ENCODE data around the gene EPB41L1.

The EPB41L1 gene

DNA sequence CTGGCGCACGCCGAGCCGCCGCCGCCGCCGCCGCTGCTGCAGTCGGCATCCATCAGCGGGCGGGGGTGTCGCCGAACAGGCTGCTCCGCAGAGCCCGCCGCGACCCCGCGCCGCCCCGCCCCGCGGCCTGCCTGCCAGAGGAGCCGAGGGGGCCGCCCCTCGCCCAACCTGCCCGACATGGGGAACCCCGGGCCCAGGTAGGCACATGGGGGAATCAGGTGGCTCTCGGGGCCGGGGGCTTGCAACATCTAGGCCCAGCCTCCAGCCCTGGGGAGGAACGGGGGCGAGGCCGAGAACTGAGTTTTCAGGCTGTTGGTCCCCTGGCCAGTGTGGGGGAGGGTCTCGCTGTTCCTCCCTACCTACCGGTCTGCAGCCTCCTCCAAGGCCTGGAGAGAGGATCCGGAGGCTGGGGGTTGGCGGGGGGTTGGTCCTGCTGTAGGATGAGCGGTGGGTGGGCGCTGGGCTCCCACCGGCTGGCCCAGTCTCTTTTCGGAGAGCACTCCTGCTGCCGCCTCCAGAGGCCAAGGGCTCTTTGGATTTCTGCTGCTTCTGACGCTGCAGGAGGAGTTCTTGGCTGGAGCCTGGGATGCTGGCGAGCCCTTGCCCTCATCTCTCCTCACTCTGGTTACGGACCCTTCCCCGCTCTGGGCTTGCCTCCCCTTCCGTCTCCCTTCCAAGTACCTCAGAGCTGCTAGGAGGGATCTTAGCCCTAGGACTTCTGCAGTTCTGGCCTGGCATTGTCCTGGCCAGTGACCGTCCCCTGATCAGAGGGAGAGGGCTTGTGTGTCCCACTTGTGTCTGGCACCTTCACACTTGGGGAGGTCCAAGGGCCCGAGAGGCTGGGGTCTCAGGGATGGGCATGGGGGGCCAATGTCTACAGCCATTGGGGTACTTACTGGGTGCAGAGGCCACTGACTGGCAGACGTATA lies at the start of gene EPB41L1:
TSS of gene EPB41L1 (plus strand) at position 41 of the 929 bp plus-strand sequence. CDS start 19,038 bp downstream, outside the sequence.
- no peak for DNase-seq

DNA sequence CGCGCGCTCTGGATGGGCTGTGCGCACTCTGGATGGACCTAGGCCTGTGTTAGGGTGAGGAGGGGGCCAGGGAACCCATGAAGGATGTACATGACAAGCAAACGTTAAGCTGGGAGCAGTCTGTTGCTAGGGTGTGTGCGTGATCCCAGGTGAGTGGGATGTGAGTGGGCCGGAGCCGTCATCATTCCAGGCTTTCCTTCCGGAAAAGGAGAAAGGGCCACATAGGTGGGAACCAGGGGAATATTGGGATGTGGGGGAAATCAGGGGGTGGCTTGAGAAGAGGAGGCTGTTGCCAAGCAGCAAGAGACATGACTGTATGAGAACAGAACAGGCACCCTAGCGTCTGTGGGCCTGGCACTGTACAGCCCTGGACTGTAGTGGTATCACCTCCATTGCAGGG lies 49.7 kb upstream of the EPB41L1 start:
- no peak for DNase-seq

DNA sequence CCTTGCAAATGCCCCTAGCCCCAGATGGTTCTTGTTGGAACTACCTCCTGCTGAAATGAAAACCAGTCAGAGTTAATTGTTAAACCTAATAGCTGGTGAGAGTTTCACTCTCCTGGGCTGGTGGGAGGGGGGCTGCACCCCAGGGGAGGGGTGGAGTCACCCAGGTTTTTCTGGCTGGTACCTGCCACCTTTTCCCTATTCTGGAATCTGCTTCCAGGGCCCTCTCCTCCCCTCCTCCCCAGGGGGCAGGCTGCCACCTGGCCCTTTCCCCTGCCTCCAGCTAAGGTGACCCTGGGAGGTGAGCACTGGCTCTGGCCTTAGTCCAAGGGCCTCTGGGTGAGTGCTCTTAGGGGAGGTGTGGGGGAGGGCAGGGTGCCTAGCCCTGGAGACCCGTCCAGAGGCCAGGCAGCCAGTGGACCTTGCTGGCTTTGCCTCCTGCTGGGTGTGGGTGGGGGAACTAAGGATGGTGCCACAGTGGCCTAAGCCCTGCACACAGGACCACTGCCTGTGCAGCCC lies 48.8 kb upstream of the EPB41L1 start:
- DNase-seq = no peak

DNA sequence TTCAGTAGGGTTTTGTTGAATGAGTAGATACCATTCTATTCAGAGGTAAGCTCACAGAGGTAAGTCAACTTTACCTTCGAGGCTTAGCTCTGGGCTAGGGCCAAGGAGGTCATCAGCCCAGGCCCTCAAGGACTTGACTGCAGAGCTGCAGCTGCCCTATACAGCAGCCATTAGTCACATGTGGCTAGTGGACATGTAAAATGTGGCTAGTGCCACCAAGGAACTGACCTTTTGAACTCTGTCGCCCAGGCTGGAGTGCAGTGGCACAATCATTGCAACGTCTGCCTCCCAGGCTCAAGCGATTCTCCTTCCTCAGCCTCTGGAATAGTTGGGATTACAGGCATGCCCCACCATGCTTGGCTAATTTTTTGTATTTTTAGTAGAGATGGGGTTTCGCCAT lies 47.9 kb upstream of the EPB41L1 start:
- DNase-seq = no peak

DNA sequence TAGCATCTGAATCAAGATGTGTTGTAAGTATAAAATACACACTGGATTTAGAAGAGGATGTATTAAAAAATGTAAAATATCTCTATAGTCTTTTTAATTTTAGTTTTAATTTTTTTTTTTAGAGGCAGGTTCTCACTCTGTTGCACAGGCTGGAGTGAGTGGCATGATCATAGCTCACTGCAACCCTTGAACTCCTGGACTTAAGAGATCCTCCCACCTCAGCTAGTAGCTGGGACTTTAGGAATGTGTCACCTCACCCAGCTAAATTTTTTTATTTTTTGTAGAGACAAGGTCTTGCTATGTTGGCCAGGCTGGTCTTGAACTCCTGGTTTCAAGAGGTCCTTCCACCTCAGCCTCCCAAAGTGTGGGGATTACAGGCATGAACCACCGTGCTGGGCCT lies 46.7 kb upstream of the EPB41L1 start:
- DNase-seq = no peak

DNA sequence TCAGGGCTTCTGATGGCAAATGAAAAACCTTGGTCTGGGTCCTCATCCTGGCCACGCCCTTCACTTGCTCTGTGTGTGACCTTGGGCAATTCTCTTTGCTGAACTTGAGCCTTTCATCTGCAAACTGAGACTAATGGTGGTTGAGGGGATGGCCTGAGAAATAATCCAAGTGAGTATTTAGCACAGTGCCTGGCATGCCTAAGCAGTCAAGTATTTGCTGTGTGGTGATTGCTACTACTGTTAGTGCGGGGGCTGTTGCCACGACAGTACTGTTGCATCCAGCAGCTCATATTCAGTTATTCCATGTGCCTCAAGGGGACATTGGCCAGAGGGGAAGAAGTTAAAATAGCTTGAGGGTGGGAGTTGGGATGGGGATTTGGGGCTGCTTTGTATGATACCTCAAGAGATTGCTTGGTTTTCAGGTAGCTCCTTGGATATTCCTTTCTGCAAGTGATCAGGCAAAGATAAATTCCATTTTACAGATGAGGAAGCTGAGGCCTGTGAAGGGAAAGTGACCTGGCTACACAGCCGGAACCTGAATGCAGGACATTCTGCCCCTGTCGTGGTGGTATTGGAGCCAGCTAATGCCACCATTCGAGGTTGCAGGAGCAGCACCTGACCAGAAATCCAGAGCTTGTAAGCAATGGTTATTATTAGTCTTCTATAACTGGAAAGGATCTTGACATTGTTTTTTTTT lies 45.1 kb upstream of the EPB41L1 start:
- no peak for DNase-seq

DNA sequence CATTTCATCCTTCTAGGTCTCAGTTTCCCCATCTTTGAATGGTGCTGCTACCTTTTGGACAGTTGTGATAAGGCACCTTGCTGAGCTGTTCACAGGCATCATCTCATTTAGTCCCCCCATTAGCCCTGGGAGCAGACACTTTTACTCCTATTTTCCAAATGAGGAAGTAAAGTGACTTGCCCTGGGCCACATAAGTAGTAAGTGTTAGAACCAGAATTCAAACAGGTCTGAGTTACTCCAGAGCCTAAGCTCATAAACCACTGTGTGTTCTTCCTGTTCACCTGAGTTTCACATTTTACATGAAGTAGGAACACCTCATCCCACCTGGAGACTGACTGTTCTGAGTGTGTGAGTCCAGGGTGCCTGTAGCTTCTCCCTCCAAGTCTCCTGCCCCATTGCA lies 43.5 kb upstream of the EPB41L1 start:
- DNase-seq = no peak

DNA sequence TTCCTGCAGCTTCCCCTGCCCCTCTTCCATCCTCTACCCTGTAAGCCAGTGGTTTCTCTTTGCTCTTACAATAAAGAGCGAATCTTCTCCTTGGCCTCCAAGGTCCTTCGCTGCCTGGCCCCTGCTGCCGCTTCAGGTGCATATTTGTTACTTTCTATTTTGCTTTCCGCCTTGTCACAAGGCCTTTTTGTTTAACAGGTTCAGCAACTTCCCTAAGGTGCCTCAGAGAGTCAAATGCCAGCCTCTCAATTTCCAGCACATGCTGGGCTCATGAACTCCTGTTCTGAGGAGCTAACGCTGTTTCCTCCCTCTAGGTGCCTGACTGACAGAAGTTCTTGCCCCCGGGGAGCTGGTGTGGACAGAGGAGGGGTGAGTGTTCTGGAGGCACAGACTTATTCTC lies 42.4 kb upstream of the EPB41L1 start:
- no peak for DNase-seq

DNA sequence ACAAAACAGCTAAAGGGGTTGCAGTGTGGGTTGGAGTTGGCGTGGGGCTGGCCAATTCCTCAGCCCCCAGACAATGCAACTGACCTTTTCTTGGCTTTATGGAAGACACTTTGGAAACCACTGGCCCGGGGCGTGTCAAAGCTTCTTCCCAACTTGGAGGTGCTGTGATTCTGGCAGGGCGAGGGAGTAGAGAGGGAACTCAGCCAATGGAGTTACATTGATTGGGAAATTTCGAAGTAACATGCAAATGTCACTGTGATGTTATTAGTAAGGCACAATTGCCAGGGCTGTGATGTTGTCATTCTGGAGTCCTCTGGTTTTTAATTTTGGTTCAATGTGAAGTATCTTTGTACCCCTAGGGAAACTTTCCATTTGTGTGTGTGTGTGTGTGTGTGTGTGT lies 41.5 kb upstream of the EPB41L1 start:
- DNase-seq = no peak

DNA sequence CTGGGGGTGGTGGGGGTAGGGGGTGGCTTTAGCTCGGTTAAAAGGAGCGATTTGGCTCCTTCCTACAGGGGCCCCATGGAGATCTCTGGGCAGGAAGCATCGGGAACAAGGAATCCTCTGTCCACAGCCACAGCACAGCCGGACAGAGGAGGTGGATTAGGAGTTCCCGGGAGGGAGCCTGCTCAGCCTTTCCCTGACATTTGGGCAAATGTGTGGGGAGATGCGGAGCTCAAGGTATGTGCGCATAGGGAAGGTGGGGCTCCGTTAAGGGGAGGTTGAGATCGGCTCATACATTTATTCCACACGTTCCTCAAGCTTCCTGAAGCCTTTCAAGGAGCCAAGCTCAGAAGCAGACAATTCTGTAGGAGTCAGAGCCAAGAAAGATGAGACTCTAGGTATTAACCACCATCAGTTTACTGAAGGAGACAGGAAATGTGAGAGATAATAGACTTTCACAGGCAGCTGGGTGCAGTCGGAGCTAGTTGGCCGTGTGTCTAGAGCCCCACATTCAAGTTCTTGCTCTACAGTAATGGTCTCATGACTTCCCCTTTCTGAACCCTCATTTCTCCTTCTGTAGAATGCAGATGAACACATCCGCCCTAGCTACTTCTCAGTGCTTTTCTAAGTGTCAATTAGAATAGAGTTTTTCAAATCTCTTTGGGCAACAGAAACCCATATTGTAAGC lies 40.8 kb upstream of the EPB41L1 start:
- DNase-seq = no peak

DNA sequence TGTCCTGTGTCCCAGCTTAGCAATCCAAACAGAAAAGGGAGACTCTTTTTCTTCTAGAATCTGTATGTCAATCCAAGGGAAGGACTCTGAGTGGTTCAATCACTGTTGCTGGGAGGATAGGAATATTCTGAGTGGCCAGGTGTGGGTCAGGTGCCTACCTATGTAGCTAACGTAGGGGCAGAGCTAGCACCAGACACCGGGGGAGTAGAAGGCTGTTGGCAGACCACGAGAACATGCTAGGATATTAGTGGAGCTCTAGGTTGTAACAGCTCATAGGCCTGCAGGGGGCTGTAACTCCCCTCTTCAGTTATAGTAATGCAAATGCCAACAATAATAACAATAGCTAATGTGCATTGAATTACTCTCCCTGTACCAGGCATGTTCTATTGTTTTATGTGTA lies 39.8 kb upstream of the EPB41L1 start:
- DNase-seq = no peak

DNA sequence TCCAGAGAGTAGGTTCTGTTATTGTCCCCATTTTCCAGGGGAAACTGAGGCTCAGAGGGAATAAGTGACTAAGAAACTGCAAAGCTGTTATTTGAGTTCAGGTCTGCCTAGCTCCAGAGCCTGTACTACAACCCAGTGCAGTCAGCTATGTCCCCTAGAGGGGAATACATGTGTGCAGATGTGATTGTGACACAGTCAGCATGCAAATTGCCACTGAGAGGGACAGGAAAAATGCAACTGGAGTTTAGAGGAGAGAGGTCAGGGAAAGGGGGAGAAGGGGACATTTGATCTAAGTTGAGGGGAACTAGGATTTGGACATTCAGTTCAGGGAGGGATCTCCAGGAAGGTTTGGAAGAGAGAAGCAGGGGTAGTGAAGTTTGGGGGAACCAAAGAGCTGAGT lies 38.6 kb upstream of the EPB41L1 start:
- no peak for DNase-seq

DNA sequence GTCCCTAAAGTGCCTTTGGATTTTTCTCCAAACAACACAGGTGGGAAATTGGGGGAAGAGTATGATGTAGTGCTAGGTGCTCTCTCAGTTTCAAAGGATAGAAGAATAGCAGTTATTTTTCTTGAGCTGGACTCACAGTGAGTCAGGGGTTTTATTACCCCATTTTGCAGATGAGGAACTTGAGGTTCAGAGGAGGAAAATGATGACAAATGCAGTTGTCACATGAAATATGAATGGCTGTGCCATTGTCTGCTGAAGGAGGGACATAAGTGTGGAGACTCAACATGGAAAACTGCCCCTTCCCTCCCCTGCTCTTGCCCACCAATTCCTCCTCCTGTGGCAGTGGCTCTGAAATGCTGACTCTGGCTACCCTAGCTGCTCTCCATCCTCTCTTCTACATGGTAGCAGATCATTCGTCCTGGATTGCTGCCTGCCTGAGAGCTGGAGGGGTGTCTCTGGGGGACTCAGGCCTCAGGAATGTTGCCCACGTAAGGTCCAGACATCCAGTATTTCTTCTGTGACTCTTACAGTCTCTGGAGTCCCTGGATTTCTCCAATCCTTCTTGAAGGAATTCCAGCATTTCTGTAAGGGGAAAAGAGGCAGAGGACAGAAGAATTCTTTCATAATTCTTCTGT lies 37.6 kb upstream of the EPB41L1 start:
- DNase-seq = no peak

DNA sequence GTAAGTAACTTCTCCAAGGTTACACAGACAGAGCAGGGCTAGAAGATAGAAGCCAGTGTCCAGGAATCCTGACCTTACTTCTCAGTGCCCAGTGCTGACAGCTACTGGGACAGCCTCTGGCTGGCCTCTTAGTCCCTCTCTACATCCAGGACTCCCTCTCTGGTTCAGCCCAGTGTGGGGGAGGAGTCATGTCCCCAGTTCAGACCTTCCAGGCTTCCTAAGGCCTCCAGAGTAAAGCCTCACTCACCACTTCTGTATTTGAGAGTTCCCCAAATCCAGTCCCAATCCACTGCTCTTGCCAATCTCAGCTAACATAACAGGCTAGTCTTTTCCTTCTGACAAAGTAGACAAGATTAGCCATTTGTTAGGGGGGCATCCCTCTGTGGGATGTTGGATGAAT lies 36.9 kb upstream of the EPB41L1 start:
- no peak for DNase-seq

DNA sequence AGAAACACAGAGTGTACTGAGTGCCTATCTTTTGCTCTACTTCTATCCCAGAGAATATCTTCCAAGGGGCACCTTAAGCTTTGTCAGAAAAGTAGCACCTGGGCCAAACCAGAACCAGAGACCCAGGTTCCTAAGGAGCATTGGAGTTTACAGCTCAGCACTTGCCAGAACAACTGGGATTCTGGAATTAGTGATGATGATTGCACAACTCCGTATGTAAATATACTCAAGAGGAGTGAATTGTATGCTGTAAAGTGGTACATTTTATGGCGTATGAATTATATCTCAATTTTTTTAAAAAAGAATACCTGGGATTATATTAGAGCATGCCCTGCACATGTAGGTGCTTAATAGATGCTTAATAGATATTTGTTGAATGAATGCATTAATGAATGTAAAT lies 36.2 kb upstream of the EPB41L1 start:
- no peak for DNase-seq

DNA sequence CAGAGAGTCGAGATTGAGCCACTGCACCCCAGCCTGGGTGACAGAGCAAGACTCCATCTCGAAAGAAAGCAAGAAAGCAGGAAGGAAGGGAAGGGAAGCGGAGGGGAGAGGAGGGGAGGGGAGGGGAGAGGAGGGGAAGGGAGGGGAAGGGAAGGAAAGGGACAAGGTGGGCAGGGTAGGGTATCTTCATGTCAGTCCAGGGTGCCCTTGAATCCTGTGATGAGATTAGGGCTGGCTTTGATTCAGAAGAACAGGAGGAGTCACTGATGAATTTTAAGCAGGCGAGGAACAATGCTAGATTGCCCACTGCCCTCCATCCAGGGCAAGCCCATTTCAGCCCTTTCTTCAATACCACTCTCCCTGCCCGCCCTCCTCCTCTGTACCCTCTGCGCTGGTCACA lies 35.0 kb upstream of the EPB41L1 start:
- DNase-seq = no peak

DNA sequence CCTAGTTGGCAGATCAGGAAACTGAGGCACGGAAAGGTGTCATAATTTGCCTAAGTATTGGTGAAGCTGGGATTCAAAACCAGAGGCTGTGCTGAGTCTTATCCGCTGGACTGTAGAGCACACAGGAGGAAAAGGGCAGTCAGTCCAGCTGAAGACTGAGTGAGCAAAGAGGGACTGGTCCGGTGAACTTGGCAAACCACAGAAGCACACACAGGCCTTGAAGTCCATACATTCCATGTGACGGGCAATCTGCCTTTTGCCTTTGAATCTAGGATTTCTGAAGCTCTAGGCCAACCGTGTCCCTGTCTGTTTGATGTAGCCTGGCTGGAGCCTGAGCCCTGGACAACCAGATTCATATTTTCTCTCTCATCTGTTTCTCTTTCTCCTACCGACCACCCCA lies 34.3 kb upstream of the EPB41L1 start:
- no peak for DNase-seq

DNA sequence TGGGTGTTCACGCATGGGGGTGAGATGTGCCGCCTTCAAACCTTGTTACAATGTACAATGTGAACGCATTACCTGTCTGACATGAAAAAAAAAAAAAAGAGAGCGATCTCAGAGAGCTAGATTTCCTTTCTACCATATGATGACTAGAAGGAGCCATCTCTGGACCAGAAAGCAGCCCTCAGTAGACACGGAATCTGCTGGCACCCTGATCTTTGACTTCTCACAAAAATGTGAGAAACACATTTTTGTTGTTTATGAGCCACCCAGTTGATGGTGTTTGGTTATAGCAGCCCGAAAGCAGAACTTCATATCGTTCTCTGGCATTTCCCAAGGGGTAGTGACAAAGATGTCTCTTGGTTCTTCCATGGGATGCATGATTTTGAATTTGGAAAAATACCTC lies 33.5 kb upstream of the EPB41L1 start:
- DNase-seq = no peak

DNA sequence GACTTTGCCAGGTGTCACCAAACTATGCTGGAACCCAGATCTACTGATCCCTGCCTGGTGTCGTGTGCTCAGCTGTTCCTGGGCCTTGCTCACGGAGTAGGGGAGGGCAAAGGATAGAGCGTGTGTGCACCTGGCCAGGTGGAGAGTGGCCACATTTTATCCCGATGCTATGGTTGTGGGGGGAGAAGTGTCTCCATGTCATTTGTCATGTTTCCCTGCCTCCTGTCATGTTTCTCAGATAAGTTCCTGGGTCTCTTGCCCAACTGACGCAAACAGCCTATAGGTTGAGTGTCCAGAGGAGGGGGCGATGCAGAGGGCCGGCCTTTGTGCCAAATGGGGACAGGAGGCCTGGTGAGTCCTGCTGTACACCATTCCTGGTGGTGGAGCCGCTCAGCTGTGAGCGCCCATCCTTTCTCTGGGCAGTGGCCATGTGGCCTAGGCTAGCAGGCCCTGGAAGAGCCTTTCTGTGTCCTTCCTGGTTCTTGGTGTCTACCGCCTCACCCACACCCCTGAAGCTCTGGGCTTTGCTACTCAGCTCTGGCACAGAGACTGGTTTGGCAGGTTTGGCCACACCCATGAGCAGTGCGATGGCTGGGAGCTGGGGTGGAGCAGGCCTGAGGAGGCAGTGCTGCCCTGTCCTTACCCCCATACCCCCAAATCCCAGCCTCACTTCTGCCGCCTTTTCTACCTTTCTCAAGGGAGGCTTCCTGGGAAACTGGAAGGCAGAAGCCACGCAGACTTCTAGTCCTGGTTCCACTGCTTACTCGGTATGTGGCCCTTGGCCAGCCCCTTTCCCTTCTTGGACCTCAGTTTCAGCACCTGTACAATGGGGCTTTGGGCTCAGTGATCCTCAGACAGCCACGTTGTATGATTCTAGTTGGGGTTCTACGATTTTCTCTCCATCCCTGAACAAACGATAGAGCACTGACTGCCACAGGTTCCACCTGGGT lies 32.3 kb upstream of the EPB41L1 start:
- DNase-seq = no peak

DNA sequence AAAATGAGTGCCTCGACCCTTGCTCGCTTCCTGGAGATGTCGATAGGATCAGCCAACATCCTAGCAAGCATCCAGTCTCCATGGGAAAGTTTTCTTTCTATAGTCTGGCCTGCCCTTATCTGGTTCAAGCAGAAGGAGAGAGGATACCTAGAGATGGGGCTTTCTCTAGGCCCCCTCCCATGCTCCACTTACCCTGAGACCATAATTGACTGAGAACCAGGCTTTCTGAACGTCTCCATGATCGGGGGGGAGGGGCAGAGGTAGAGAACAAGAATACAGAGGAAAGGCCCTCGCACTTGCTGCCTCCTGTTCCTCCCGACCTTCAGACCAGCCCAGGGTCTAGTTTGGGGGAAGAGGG lies 31.6 kb upstream of the EPB41L1 start:
- DNase-seq = no peak

DNA sequence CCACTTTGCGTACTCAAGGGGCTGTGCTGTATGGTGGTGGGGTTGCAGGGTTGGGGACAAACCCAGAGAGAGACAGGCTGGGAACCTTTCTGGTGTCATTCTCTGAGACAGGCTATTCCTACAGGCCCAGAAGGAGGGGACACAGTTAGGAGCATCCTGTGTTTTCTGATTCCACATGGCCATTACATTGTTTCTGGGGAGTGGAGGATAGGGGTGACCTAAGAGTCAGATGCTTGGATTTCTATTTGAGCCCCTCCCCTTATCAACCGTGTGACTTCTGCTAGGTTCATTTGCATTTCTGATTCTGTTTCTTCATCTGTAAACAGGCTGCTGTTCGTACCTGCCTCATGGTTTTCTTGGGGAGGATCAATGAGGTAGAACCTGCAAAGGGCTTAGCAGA lies 29.4 kb upstream of the EPB41L1 start:
- no peak for DNase-seq

Data from activated CD4-positive, alpha-beta T cell treated with anti-CD3 and anti-CD28 coated beads for 48 hours (primary cell).